Measurements from ENCODE around the gene ZMYM2. TPM values are rescaled to one million over a fixed set of nuclear protein-coding genes. Genes with fewer than 3 reads are reported as not detected.

Gene ZMYM2
- total RNA-seq, 2 experiments from 2014 or later, result 82.8 to 92.0 TPM

DNA sequence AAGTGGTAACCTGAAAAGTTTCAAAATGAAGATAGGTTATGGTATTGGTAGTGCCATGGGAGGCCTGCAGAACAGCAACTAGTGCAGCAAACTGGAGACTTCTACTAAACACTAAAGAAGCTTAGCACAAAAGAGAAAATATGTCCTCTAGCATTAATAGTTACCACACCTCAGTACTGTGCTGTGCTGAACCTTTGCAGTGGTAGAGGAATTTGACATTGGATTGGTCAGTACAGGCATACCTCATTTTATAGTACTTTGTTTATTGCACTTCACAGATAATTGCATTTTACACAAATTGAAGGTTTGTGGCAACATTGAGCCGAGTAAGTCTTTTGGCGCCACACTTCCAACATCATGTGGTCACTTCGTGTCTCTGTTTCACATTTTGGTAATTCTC lies 40.4 kb downstream of the ZMYM2 start:
- H3K27ac Mint-ChIP-seq, result no peak overlapping the region
- H3K9me3 Mint-ChIP-seq, result peaks cover 1% of the 10 kb centered on the region
- POLR2A ChIA-PET, result no interaction called here
- peaks cover 10% of the 10 kb centered on the region for H3K4me1 Mint-ChIP-seq
- ATAC-seq (ENCODE audit: low read depth), result no peak
- peaks cover 37% of the 10 kb centered on the region for H3K36me3 Mint-ChIP-seq
- H3K27me3 Mint-ChIP-seq, result no peaks in the 10 kb centered on the region
- DNase-seq, result no peak
- H3K4me3 Mint-ChIP-seq, result no peak overlapping the region

DNA sequence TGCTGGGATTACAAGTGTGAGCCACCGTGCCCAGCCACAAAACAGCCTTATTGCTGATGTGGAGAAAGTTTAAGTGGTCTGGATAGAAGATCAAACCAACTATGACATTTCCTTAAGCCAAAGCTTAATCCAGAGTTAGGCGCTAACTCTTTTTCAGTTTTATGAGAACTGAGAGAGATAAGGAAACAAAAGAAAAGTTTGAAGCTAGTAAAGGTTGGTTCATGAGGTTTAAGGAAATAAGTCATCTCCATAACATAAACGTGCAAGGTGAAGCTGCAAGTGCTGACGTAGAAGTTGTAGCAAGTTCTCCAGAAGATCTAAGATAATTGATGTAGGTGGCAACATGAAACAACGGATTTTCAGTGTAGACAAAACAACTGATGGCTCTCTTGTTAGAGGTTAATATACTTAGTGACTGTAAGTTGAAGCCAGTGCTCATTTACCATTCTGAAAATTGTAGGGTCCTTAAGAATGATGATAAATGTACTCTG lies 41.6 kb downstream of the ZMYM2 start:
- DNase-seq (no peak), ATAC-seq (ENCODE audit: low read depth) (no peak)
- no peak overlapping the region for H3K4me3 Mint-ChIP-seq
- no peak overlapping the region for H3K27ac Mint-ChIP-seq
- peaks cover 10% of the 10 kb centered on the region for H3K4me1 Mint-ChIP-seq
- H3K36me3 Mint-ChIP-seq, result peaks cover 39% of the 10 kb centered on the region
- POLR2A ChIA-PET, result no interaction called here
- H3K27me3 Mint-ChIP-seq, result no peaks in the 10 kb centered on the region
- peaks cover 1% of the 10 kb centered on the region for H3K9me3 Mint-ChIP-seq

- Mint-ChIP-seq H3K4me3 (no peak overlapping the region), H3K27ac (no peak overlapping the region), H3K4me1 (peaks cover 9% of the 10 kb centered on the region), H3K27me3 (no peaks in the 10 kb centered on the region), H3K36me3 (peaks cover 34% of the 10 kb centered on the region), H3K9me3 (no peaks in the 10 kb centered on the region)
- POLR2A ChIA-PET, result interaction anchor here (0.7 kb wide), 1 partner anchor 1024 kb away, joined by 4 read pairs; no protein-coding TSS in a partner anchor
- ATAC-seq (ENCODE audit: low read depth) (no peak), DNase-seq (no peak)
Measured at GRCh38 chr13:20001366-20002190, 43.1 kb downstream of the ZMYM2 start.

GRCh38 chr13:20002787-20003186 lies 44.3 kb downstream of the ZMYM2 start:
- Mint-ChIP-seq H3K27me3 (no peaks in the 10 kb centered on the region), H3K4me1 (peaks cover 8% of the 10 kb centered on the region)

GRCh38 chr13:20006206-20006605 lies 47.7 kb downstream of the ZMYM2 start:
- Mint-ChIP-seq H3K27ac (no peak overlapping the region), H3K36me3 (peaks cover 46% of the 10 kb centered on the region), H3K9me3 (no peaks in the 10 kb centered on the region), H3K27me3 (no peaks in the 10 kb centered on the region), H3K4me3 (no peak overlapping the region), H3K4me1 (peaks cover 4% of the 10 kb centered on the region)
- no peak for DNase-seq
- POLR2A ChIA-PET, result no interaction called here
- ATAC-seq (ENCODE audit: low read depth), result no peak

More at GRCh38 chr13:20002787-20003186, 44.3 kb downstream of the ZMYM2 start:
- Mint-ChIP-seq H3K9me3 (no peaks in the 10 kb centered on the region), H3K4me3 (no peak overlapping the region), H3K36me3 (peaks cover 32% of the 10 kb centered on the region), H3K27ac (no peak overlapping the region)
- no peak for ATAC-seq (ENCODE audit: low read depth)
- DNase-seq, result no peak
- POLR2A ChIA-PET, result no interaction called here

DNA sequence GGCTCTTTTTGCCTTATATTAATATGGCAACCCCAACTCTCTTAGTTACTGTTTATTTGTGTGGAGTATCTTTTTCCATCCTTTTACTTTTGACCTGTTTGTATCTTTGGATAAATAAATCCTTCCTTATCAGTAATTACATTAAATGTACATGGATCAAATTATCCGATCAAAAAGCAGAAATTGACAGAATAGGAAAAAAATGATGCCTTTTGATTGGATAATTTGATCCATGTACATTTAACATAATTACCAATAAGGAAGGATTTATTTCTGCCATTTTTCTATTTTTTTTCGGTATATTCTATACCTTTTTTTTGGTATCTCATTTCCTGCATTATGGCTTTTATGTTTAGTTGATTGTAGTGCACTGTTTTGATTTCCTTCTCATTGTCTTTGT lies 57.2 kb downstream of the ZMYM2 start:
- Mint-ChIP-seq H3K4me3 (no peak overlapping the region), H3K27ac (no peak overlapping the region), H3K9me3 (peaks cover 20% of the 10 kb centered on the region)

GRCh38 chr13:20016649-20017364 lies 58.3 kb downstream of the ZMYM2 start:
- POLR2A ChIA-PET, result no interaction called here
- no peak for DNase-seq
- H3K4me3 Mint-ChIP-seq, result no peak overlapping the region
- H3K27me3 Mint-ChIP-seq, result no peaks in the 10 kb centered on the region
- peaks cover 8% of the 10 kb centered on the region for H3K4me1 Mint-ChIP-seq
- H3K36me3 Mint-ChIP-seq, result peaks cover 71% of the 10 kb centered on the region
- H3K9me3 Mint-ChIP-seq, result peaks cover 20% of the 10 kb centered on the region
- no peak for ATAC-seq (ENCODE audit: low read depth)
- H3K27ac Mint-ChIP-seq, result no peak overlapping the region

More for the DNA sequence above, 57.2 kb downstream of the ZMYM2 start:
- H3K27me3 Mint-ChIP-seq, result no peaks in the 10 kb centered on the region
- peaks cover 6% of the 10 kb centered on the region for H3K4me1 Mint-ChIP-seq
- peaks cover 70% of the 10 kb centered on the region for H3K36me3 Mint-ChIP-seq
- no peak for DNase-seq
- POLR2A ChIA-PET, result no interaction called here
- no peak for ATAC-seq (ENCODE audit: low read depth)

- peaks cover 19% of the 10 kb centered on the region for H3K9me3 Mint-ChIP-seq
- H3K4me1 Mint-ChIP-seq, result peaks cover 12% of the 10 kb centered on the region
- POLR2A ChIA-PET, result no interaction called here
- DNase-seq (no peak), ATAC-seq (ENCODE audit: low read depth) (no peak)
- no peak overlapping the region for H3K27ac Mint-ChIP-seq
- H3K36me3 Mint-ChIP-seq, result peaks cover 69% of the 10 kb centered on the region
- no peaks in the 10 kb centered on the region for H3K27me3 Mint-ChIP-seq
- H3K4me3 Mint-ChIP-seq, result no peak overlapping the region
Measured at GRCh38 chr13:20017365-20017711, 58.8 kb downstream of the ZMYM2 start.

DNA sequence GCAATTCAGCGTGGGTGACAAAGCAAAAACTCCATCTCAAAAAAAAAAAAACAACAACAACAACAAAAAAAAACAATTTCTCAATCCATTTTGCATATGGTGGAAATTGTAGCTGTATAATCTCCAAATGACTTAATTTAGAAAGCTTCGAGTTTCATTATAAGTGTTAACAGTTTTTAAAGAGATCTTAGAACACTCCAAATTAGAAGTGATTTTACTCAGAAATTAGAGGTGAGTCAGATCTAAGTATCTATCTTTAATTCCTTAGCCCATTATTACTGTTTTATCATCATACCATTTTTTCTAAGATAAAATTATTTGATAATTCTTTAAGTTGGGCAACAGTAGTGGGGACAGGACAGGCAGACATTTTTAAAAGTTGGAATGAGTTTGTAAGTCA lies 60.5 kb downstream of the ZMYM2 start:
- DNase-seq (no peak), ATAC-seq (ENCODE audit: low read depth) (no peak)
- Mint-ChIP-seq H3K9me3 (peaks cover 11% of the 10 kb centered on the region), H3K27ac (no peak overlapping the region), H3K4me3 (no peak overlapping the region), H3K36me3 (peaks cover 54% of the 10 kb centered on the region), H3K27me3 (no peaks in the 10 kb centered on the region), H3K4me1 (peaks cover 12% of the 10 kb centered on the region)
- POLR2A ChIA-PET, result no interaction called here

DNA sequence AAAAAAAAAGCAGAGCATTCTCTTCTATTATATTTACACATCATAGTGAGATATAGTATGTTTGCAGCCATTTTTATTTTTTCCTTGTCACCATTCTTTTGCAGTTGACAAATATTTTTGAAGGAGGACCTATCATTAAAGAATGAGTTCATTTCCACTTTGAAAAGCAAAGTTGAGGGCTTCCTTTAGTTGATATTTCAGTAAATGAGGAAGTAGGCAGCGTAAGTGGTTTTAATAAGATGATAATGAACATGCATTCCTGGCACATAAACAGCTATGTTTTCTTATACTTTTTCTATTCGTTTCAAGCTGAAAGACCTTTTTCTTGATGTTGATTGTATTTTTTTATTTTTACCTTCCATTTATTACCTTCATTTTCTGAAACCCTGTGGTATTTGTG lies 66.2 kb downstream of the ZMYM2 start:
- H3K36me3 Mint-ChIP-seq, result peaks cover 20% of the 10 kb centered on the region
- H3K4me1 Mint-ChIP-seq, result peaks cover 6% of the 10 kb centered on the region
- H3K27ac Mint-ChIP-seq, result no peak overlapping the region
- DNase-seq, result no peak
- ATAC-seq (ENCODE audit: low read depth), result no peak
- H3K27me3 Mint-ChIP-seq, result no peaks in the 10 kb centered on the region
- POLR2A ChIA-PET, result no interaction called here
- no peak overlapping the region for H3K4me3 Mint-ChIP-seq
- H3K9me3 Mint-ChIP-seq, result no peaks in the 10 kb centered on the region

DNA sequence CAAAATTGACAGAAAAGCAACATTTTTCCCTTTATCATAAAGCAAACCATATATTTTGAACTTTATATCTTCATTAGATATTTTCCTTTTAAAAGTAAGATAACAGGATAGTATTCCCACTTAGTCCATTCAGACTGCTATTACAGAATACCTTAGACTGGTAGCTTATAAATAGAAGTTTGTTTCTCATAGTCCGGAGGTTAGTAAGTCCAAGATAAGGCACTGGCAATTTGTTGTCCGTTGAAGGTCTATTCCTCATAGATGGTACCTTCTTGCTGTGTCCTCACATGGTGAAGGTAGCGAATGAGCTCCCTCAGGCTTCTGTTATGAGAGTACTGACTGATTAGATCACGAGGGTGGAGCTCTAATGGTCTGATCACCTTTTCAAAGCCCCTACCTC lies 70.4 kb downstream of the ZMYM2 start:
- H3K4me1 Mint-ChIP-seq, result no peaks in the 10 kb centered on the region
- no peak overlapping the region for H3K27ac Mint-ChIP-seq
- DNase-seq (no peak), ATAC-seq (ENCODE audit: low read depth) (no peak)
- POLR2A ChIA-PET, result no interaction called here
- H3K4me3 Mint-ChIP-seq, result no peak overlapping the region
- H3K36me3 Mint-ChIP-seq, result peaks cover 26% of the 10 kb centered on the region
- no peaks in the 10 kb centered on the region for H3K9me3 Mint-ChIP-seq
- H3K27me3 Mint-ChIP-seq, result no peaks in the 10 kb centered on the region

GRCh38 chr13:20033486-20033885 lies 75.0 kb downstream of the ZMYM2 start:
- H3K27ac Mint-ChIP-seq, result no peak overlapping the region
- peaks cover 44% of the 10 kb centered on the region for H3K36me3 Mint-ChIP-seq
- POLR2A ChIA-PET, result no interaction called here
- ATAC-seq (ENCODE audit: low read depth), result no peak
- no peak for DNase-seq
- H3K27me3 Mint-ChIP-seq, result no peaks in the 10 kb centered on the region
- H3K4me1 Mint-ChIP-seq, result peaks cover 9% of the 10 kb centered on the region
- H3K4me3 Mint-ChIP-seq, result no peak overlapping the region
- H3K9me3 Mint-ChIP-seq, result no peaks in the 10 kb centered on the region

DNA sequence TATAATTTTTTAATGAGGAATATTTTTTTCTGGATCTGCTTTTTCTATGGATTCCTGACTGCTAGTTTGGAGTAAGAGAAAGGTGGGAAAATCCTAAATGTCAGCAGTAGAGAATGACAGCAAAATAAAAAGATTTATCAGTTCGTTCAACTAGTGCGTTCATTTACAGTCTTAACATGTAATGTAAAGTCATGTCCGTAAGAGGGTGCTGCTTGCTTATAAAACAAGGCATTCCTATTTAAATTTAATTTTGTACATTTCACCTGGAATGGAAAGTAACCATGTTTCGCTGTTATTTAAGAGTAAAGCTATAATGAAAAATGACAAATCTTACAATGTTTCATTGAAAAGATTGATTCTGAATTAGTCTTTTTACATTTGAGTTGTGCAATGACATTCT lies 76.6 kb downstream of the ZMYM2 start:
- peaks cover 9% of the 10 kb centered on the region for H3K4me1 Mint-ChIP-seq
- no peak for ATAC-seq (ENCODE audit: low read depth)
- POLR2A ChIA-PET, result no interaction called here
- H3K36me3 Mint-ChIP-seq, result peaks cover 61% of the 10 kb centered on the region
- H3K4me3 Mint-ChIP-seq, result no peak overlapping the region
- no peak overlapping the region for H3K27ac Mint-ChIP-seq
- H3K27me3 Mint-ChIP-seq, result no peaks in the 10 kb centered on the region
- no peak for DNase-seq
- peaks cover 1% of the 10 kb centered on the region for H3K9me3 Mint-ChIP-seq

DNA sequence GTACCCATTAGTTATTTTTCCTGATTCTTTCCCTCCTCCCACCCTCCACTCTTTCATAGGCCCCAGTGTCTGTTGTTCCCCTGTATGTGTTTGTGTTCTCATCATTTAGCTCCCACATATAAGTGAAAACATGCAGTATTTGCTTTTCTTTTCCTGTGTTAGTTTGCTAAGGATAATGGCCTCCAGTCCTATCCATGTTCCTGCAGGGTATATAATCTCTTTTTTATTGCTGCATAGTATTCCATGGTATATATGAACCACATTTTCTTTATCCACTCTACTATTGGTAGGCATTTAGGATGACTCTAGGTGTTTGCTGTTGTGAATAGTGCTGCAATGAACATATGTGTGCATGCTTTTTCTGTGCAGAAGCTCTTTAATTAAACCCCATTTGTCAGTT lies 79.4 kb downstream of the ZMYM2 start:
- DNase-seq (no peak), ATAC-seq (ENCODE audit: low read depth) (no peak)
- Mint-ChIP-seq H3K27ac (no peak overlapping the region), H3K4me3 (no peak overlapping the region), H3K27me3 (no peaks in the 10 kb centered on the region), H3K4me1 (peaks cover 18% of the 10 kb centered on the region), H3K36me3 (peaks cover 68% of the 10 kb centered on the region), H3K9me3 (peaks cover 8% of the 10 kb centered on the region)
- POLR2A ChIA-PET, result no interaction called here
